ENCODE results near the gene RPL32.
"Not testable (repeated sequence)": the region's sequence is repeated elsewhere in the genome, so short reads cannot be mapped to it uniquely, and the experiment has no call there.

The RPL32 gene

DNA sequence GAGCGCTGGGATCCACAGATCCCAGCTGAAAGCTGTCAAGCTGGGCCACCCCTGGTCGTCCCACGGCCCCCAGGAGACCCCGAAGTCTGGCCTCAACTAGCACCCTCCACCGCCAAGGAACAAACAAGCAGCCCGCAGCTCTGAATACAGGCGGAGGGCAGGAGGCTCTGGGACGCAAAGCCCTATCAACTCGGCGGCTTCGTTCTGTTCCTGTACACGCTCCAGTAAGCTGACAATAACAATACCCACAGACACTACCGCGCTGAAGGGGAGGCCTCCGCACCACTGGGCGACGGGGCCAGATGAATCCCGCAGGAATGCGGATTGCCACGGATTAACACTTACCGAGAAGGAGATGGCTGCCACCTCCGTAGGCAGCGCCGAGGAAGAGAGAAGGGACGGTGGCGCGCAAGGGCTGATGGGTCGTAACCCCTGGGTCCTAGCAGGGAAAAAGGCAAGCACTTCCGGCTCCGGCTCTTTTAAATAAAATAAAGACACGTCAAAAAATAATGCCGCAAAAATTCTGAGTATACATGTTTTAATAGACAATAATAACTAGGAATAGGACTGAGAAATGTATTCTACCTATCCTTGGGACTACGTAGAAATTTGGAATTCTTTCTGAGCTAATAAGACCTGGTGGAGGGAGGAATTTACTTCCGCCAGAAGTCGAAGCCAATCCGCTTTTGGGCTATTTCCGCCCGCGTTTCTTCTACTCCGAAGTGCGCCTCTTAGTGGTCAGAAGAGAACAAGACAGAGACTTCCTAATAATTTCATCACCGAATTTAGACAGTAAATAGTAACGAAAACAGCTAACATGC lies at the start of gene RPL32:
Gene RPL32 (minus strand): TSS at position 417 of the 821 bp plus-strand sequence. CDS start 1,328 bp downstream, outside the sequence.
- DNase-seq = peak; percentile 88

DNA sequence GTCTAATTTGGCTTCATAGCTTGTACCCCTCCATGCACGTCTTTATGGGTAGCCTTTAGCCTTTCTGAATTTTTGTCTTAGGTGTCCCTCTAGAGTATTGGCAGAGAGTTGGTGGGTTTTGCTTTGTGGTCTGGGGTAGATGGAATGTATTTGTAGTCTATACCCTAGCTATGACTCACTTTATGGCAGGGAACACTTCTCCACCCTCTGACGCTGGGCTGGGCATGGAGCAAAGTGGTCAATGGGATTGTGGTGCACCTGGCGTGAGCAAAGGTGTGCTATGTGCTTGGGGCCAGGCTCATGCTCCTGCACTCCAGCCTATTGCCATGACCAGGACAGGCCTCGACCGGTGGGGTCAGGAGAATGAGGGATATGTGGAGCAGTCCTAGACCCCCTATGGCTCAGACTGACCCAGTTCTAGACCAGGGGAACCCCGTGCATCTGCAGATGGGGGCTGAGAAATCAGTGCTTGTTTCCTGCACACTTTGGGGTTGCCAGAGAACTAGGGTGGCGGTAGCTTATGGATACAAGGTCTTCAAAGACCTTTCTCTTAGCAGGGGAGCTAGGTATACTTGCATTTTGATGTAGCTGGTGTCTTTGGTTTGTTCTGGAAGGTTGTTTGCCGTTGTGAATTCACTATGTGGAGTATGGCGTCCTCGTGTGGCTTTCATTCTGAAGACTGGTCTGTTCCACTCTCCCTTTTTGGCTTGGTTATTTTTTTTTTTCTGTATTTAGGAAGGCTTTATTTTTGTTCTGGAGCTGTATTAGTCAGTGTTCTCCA lies 49.4 kb upstream of the RPL32 start:
- no peak for DNase-seq

DNA sequence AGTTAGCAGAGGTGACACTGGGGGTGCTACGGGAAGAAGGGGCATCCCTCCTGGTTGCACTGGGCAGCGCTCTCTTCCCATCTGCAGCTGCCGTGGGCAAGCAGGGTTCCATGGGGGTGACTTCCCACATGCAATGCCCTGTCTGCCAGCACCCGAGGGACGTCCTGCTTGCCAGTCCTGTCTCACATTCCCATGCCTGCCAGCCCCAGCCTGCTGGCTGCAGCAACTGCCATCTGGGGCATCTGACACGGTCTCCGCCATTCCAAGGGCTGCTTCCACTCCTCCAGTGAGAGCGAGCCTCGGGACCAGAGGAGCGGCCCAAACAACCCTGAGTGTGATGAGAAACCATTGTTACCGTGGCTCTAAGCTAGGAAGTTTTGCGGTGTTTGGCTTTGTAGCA lies 45.4 kb upstream of the RPL32 start:
- no peak for DNase-seq

DNA sequence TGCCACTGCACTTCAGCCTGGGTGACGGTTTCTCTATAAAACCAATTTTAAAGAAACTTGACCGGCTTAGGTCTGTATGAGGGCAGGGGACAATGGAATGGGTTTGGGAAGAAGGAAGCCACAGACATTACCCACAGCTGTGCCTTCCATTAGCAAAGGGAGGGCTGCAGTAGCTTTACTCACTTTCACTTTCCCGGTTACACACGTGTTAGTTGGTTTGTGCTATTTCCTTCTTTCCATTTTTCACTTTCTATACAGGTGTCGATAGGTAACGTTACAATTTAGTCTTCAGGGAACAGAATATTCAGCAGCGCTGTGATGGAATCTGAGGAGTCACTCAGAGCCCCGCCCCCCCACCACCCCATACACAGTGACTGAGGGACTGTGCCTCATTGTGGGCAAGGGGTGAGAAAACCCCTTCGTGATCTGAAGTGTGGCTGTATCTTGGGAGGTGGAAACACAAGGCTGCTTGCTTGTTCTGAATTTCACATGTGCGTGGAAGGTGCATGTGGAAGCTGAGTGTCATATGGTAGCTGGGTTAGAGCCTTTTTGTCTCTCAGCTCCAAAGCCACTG lies 44.8 kb upstream of the RPL32 start:
- peak; percentile 20 for DNase-seq

DNA sequence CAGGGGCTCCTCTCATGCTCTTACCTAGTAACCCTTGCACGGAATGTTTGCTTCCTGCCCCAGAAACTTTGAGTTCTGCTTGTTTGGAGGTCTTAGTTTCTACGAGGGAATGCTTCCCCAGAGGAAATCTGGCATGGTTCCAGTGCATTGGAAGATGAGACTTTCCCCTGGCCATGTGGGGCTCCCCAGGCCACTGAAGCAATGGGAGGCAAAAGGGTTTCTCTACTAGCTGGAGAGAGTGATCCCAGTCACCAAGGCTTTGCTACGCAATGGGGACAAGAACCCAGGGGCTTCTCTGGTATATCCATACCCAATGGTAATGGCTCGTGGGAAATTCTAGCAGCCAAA lies 44.2 kb upstream of the RPL32 start:
- DNase-seq = no peak

GRCh38 chr3:12884790-12885582 lies 43.6 kb upstream of the RPL32 start:
- DNase-seq = no peak

DNA sequence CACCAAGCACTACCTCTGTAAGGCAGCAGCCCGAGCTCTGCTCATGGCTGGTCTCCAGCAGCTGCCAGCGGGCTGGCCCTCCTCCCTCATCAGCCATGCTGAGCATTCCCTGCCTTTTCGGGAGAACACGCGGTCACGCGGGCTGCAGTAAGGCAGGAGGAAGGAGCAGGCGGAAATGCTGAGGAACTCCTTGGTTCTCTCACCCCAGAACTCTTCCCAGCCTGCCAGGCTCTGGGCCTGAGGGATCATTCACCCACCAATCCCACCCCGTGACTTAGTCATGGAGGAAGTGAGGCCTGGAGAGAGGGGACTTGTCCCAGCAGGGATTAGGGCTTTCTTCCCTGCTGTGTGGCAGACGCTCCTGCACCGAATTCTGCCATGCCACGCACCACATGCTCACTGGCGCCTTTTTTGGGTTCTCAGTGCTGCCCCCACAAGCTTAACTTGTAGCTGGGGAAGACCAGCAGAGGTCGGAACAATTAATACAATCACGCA lies 42.9 kb upstream of the RPL32 start:
- DNase-seq = no peak

- no peak for DNase-seq
Measured at GRCh38 chr3:12882336-12883310, 41.3 kb upstream of the RPL32 start.

- DNase-seq = not testable (repeated sequence)
Measured at GRCh38 chr3:12881858-12882257, 40.5 kb upstream of the RPL32 start.

DNA sequence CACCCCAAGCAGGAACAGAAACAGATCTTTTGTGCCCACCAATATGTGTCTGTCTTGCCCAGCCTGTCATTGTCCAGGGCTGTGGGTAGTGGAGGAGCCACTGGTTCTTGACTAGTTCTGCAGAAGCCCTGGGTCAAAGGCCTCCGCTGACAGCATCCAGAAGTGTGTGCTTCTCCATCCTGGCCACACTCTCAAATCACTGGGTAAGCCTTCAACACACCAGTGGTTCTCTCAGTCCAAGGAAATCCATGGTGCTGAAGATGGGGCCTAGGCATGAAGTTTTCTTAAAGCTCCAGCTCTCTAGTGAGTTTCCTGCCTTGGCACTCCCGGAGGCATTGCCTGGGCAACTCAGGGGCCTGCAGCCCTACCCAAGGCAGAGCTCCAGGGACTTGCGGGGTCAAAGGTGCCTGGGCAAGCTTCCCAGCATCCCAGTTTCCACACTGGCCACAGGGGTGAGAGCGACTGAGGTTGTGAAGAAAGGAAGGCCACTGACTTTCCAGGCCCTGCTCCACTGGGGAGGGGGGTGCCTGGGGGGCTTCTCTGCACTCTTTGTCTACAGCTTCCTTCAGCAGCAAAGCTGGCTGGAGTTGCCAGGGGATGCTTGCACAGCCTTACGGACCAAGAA lies 37.9 kb upstream of the RPL32 start:
- no peak for DNase-seq

- not testable (repeated sequence) for DNase-seq
Measured at GRCh38 chr3:12878758-12879157, 37.4 kb upstream of the RPL32 start.

DNA sequence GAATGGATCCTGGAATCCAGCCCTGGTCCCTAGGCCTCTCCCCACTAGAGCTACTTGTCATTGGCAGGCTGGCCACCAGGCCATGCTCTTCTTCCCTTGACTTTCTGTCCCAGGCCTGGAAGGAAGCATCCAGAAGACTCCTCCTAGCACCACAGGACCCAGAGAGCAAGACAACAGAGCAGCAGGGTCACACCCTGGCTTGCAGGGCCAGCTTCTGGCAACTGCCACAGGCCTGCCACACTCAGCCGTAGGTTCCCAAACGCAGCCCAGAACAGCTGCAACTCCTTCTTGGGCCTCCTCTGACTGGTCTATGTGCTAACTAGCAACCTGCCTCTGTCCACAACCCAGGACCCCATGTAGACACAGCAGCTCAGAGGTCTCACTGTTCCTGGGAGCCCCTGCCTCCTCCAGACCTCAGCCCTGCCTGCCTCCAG lies 36.8 kb upstream of the RPL32 start:
- DNase-seq = no peak

DNA sequence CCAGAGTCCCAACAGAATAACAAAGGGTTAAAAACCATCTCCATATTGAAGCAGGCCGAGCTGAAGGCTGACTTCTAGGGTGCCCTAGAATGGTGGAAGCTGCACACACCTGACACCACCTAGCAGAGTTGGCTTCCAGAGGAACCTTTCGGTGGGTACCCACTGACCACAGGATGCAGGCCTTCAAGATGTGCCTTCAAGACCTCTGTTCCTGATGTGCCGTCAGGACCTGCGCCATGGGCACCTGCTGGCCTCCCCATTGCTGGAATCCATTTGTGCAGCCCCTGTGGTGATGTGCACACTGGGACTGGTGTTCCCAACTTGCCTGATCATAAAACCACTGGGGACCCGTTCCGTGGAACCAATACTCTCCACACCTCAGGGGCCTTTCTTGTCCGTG lies 35.7 kb upstream of the RPL32 start:
- DNase-seq = no peak

- peak; percentile 20 for DNase-seq
Measured at GRCh38 chr3:12875857-12876836, 34.8 kb upstream of the RPL32 start.

DNA sequence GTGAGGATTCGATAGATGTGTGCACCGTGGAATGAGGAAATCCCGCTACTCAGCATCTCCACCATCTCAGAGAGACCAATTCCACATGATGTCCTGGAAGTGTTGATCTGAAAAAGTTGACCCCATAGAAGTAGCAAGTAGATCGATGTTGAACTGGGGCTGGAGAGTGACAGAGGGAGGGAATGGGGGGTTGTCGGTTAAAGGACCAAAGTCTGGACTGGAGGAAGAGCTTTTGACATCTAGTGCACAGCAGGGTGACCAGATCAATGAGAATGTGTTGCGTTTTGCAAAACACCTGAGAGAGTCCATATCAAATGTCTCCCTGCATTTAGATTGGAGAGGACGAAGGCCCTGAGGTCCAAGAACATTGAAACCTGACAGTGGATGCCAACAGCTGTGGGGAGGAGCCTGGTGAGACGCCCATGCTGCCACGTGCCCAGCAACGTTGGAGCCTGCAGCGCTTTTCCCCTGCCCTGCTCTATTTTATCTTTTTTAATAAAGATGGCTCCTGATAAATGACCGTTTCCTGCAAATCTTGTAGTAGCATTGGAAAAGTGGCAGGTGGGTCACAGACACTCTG lies 30.1 kb upstream of the RPL32 start:
- DNase-seq = no peak

GRCh38 chr3:12870942-12871341 lies 29.6 kb upstream of the RPL32 start:
- DNase-seq = no peak

DNA sequence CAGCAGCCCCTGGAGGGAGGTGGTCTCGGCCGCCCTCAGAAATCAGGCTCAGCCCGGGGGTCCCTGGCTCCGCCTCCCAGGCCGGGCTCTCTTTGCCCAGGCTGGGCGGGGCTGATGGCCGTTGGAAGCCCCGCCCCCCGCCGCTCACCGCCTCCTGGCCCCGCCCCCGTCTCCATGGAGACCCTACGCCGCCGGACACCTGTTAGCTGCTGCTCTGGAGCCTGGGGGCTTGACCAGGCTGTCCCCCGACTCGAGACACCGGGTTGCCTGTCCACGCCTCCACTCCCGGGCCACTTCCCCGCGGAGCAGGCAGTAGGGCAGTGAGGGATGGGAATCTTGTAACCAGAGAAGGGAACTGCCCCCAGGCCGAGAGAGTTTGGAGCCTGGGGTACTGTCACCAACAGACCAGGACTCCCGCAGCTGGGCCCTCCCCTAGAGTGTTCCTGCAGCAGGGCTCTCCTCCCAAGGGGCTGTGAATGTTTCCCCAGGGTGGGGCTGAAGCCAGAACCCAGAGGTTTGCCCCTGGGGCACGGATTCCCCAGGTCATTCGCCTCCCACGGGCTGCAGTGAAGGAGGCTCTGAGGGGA lies 27.8 kb upstream of the RPL32 start:
- DNase-seq = peak; percentile 54

DNA sequence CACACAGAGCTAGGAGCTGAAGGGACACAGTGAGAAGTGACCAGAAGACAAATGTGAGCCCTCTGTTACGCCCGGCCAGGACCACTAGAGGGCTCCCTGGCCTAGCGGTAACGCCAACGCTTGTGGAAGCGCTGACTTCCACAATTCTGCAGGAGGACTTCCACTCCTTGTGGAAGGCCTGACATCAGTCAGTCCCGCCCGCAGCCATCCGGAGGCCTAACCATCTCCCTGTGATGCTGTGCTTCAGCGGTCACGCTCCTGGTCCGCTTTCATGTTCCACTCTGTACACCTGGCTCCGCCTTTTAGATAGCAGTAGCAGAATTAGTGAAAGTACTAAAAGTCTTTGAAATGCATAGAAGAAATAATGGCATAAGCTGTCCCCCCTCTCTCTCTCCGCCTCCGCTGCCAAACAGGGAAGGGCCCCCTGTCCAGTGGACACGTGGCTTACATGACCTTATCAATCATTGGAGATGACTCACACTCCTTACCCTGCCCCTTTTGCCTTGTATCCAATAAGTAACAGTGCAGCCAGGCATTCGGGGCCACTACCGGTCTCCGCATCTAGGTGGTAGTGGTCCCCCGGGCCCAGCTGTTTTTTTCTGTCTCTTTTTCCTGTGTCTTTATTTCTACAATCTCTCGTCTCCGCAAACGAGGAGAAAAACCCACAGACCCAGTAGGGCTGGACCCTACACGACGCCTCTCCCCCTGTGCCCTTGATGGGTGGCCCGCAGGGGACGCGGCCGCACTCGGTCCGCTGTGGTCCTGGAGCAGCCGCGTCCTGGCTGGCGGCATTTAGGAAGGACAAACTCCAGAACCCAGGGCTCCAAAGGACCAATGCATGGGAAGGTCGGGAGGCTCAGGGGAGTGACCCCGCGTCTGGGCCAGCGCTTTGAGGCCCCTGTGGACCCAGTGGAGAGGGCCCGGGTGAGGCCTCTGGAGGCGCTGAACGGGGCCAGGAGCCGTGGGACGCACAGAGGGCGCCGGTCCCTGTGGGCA lies 27.0 kb upstream of the RPL32 start:
- peak; percentile 74 for DNase-seq

Data from activated CD4-positive, alpha-beta T cell treated with anti-CD3 and anti-CD28 coated beads for 48 hours (primary cell).